HepG2 (cell line): ENCODE results near the gene IL17A. TPM values are rescaled to one million over a fixed set of nuclear protein-coding genes. Genes with fewer than 3 reads are reported as not detected.

ENCODE experiments used
- ATAC-seq: fragments of 200-7000 bp; cut with Tn5 transposase; 3 replicates; pipeline ENCODE4 v1.9.1; 2020; ENCODE audit warnings: mild to moderate bottlenecking, moderate library complexity
- BruUV-seq: library from RNA; stranded (reverse); fragments of 400-500 nt; replicated peaks from 2 replicates; lab custom pipeline; 2021; lab: Mats Ljungman, UMichigan
- CTCF ChIA-PET: fragments of 300-600 bp; formaldehyde crosslinking; extraction: SDS; loops from one replicate; lab custom pipeline; 2021; ENCODE audit warnings: low total read pairs, inconsistent platforms, low intra/inter-chr PET ratio; lab: Yijun Ruan, JAX
- POLR2A ChIA-PET: fragments of 350-600 bp; sonication (Branson Sonifier 250); formaldehyde crosslinking; loops from one replicate; lab custom pipeline; 2020; ENCODE audit warnings: antibody characterized with exemption, inconsistent platforms; lab: Yijun Ruan, JAX
- DNase-seq: peaks from one replicate; pipeline ENCODE4 v3.0.0-alpha.2; 2015; ENCODE audit warnings: low spot score
- FAIRE-seq: peaks from 3 replicates; lab custom pipeline; 2011; peaks lifted over from hg19 to GRCh38; lab: Jason Lieb, UNC
- H2AFZ ChIP-seq: one replicate; pipeline ENCODE4 v1.6.1; 2011; ENCODE audit warnings: low read length, inconsistent platforms
- H3K27ac ChIP-seq: fragments of 300-600 bp; 3 replicates; pipeline ENCODE4 v1.8.0; 2011; ENCODE audit warnings: mixed run types, mild to moderate bottlenecking, mixed read lengths, low read length, inconsistent platforms; ENCODE audit not compliant: insufficient read depth; ENCODE audit errors: extremely low read length
- H3K27me3 ChIP-seq, 2 experiments: fragments of 200-600 bp in 1 of 2; 2 replicates in 1 of 2; 3 replicates in 1 of 2; pipeline versions ENCODE4 v1.6.0 to v1.8.0; 2011; ENCODE audit warnings: low read length in 2 of 2, mild to moderate bottlenecking in 2 of 2, moderate library complexity in 2 of 2, inconsistent platforms in 1 of 2; ENCODE audit not compliant: insufficient read depth in 2 of 2, control insufficient read depth in 1 of 2
- H3K36me3 ChIP-seq, 2 experiments: fragments of 200-600 bp in 1 of 2; replicated peaks in 1 of 2; 2 replicates in 1 of 2; 3 replicates in 1 of 2; pipeline versions ENCODE4 v1.5.1 to v1.8.0; 2011; ENCODE audit warnings: low read length in 2 of 2, inconsistent platforms in 1 of 2; ENCODE audit not compliant: insufficient read depth in 2 of 2, control insufficient read depth in 1 of 2
- H3K4me1 ChIP-seq: 2 replicates; pipeline ENCODE4 v1.5.1; 2012; ENCODE audit warnings: low read length, inconsistent platforms; ENCODE audit not compliant: insufficient read depth
- H3K4me2 ChIP-seq: 2 replicates; pipeline ENCODE4 v1.6.0; 2011; ENCODE audit warnings: low read depth, low read length, inconsistent platforms
- H3K4me3 ChIP-seq, 3 experiments: fragments of 200-600 bp in 1 of 3; sonication (generic), shearing (Covaris generic) in 1 of 3; replicated peaks in 1 of 3; 2 replicates each; pipeline ENCODE4 v1.5.1; 2011 to 2016; ENCODE audit warnings: low read length in 3 of 3, inconsistent platforms in 2 of 3, low read depth in 2 of 3, mild to moderate bottlenecking in 2 of 3, control low read depth in 1 of 3, mixed read lengths in 1 of 3; ENCODE audit not compliant: insufficient read depth in 1 of 3
- H3K79me2 ChIP-seq: one replicate; pipeline ENCODE4 v1.6.1; 2011; ENCODE audit warnings: low read length, inconsistent platforms; ENCODE audit not compliant: insufficient read depth
- H3K9ac ChIP-seq: 2 replicates; pipeline ENCODE4 v1.6.0; 2011; ENCODE audit warnings: mild to moderate bottlenecking, low read depth, low read length, inconsistent platforms; ENCODE audit not compliant: insufficient read depth
- H3K9me3 ChIP-seq: 2 replicates; pipeline ENCODE4 v1.5.1; 2012; ENCODE audit warnings: mild to moderate bottlenecking, low read length
- H4K20me1 ChIP-seq: 2 replicates; pipeline ENCODE4 v1.6.0; 2011; ENCODE audit warnings: inconsistent platforms, mild to moderate bottlenecking, low read length, moderate library complexity; ENCODE audit not compliant: insufficient read depth
- ARNT2 ChIP-seq: sonication (generic); formaldehyde crosslinking; IDR thresholded peaks from 2 replicates; pipeline ENCODE4 v1.8.0; 2022; ENCODE audit warnings: mild to moderate bottlenecking, low read depth, missing genetic modification reagents, moderate library complexity
- CAMTA2 ChIP-seq: sonication (generic); formaldehyde crosslinking; IDR thresholded peaks from 2 replicates; pipeline ENCODE4 v1.4.0; 2020; ENCODE audit warnings: mild to moderate bottlenecking, missing genetic modification reagents, borderline replicate concordance
- CREM ChIP-seq, 2 experiments: sonication (generic) in 1 of 2; formaldehyde crosslinking in 1 of 2; IDR thresholded peaks; 2 replicates each; pipeline versions ENCODE4 v1.4.0 to v1.6.1; 2016 to 2020; ENCODE audit warnings: antibody characterized with exemption in 1 of 2, mild to moderate bottlenecking in 1 of 2, missing genetic modification reagents in 1 of 2
- HMG20A ChIP-seq: IDR thresholded peaks from 2 replicates; pipeline ENCODE4 v1.6.1; 2016; ENCODE audit warnings: borderline replicate concordance
- HNF4G ChIP-seq, 2 experiments: sonication (generic) in 1 of 2; formaldehyde crosslinking in 1 of 2; IDR thresholded peaks; 2 replicates each; pipeline versions ENCODE4 v1.4.0 to v1.6.1; 2011 to 2020; ENCODE audit warnings: borderline replicate concordance in 2 of 2, low read depth in 2 of 2, mild to moderate bottlenecking in 2 of 2, low read length in 1 of 2, missing genetic modification reagents in 1 of 2, moderate library complexity in 1 of 2
- HNRNPH1 ChIP-seq: fragments of 200-400 bp; formaldehyde crosslinking; optimal IDR thresholded peaks from 2 replicates; pipeline ENCODE3; 2017; ENCODE audit warnings: mild to moderate bottlenecking, low read depth, low read length
- KDM6A ChIP-seq: IDR thresholded peaks from 2 replicates; pipeline ENCODE4 v1.6.1; 2016; ENCODE audit warnings: low read depth
- NCOA5 ChIP-seq: sonication (generic); formaldehyde crosslinking; IDR thresholded peaks from 2 replicates; pipeline ENCODE4 v1.4.0; 2020; ENCODE audit warnings: missing genetic modification reagents
- PATZ1 ChIP-seq: sonication (generic); formaldehyde crosslinking; IDR thresholded peaks from 2 replicates; pipeline ENCODE4 v1.4.0; 2020; ENCODE audit warnings: missing genetic modification reagents
- RBFOX2 ChIP-seq: fragments of 200-400 bp; formaldehyde crosslinking; IDR thresholded peaks from 2 replicates; pipeline ENCODE4 v1.6.1; 2017; ENCODE audit warnings: low read depth, mild to moderate bottlenecking, low read length
- SP5 ChIP-seq: IDR thresholded peaks from 2 replicates; pipeline ENCODE4 v1.6.1; 2016; ENCODE audit warnings: low read depth, borderline replicate concordance
- ZMYM2 ChIP-seq: sonication (generic); formaldehyde crosslinking; IDR thresholded peaks from 2 replicates; pipeline ENCODE4 v1.8.0; 2022; ENCODE audit warnings: mild to moderate bottlenecking, missing genetic modification reagents
- ZNF44 ChIP-seq: sonication (generic); formaldehyde crosslinking; IDR thresholded peaks from 2 replicates; pipeline ENCODE4 v1.5.1; 2020; ENCODE audit warnings: mild to moderate bottlenecking, missing genetic modification reagents
- ZNF496 ChIP-seq: sonication (generic); formaldehyde crosslinking; IDR thresholded peaks from 2 replicates; pipeline ENCODE4 v1.8.1; 2023; ENCODE audit warnings: mild to moderate bottlenecking, moderate library complexity, missing genetic modification reagents; ENCODE audit not compliant: insufficient replicate concordance
- ZNF672 ChIP-seq: sonication (generic); formaldehyde crosslinking; IDR thresholded peaks from 2 replicates; pipeline ENCODE4 v1.8.1; 2022; ENCODE audit warnings: missing genetic modification reagents
- ZNF780A ChIP-seq: sonication (generic); formaldehyde crosslinking; IDR thresholded peaks from 2 replicates; pipeline ENCODE4 v1.8.0; 2022; ENCODE audit warnings: mild to moderate bottlenecking, missing genetic modification reagents, moderate library complexity
- ZSCAN29 ChIP-seq: sonication (generic); formaldehyde crosslinking; conservative IDR thresholded peaks from 2 replicates; pipeline ENCODE4 v1.4.0; 2020; ENCODE audit warnings: mild to moderate bottlenecking, missing genetic modification reagents
- ZSCAN30 ChIP-seq: sonication (generic); formaldehyde crosslinking; IDR thresholded peaks from 2 replicates; pipeline ENCODE4 v1.5.0; 2020; ENCODE audit warnings: mild to moderate bottlenecking, missing genetic modification reagents
- WGBS: methylation state at CpG from one replicate; pipeline ENCODE4 v1.1.6; 2017; ENCODE audit warnings: low lambda C conversion rate; 5-methylcytosine and 5-hydroxymethylcytosine counted together
- in situ Hi-C: cut with HindIII; loops from 2 replicates; pipeline ENCODE4 v1.10.0; 2017; ENCODE audit warnings: low pct_unique_long_range_greater_than_20kb; ENCODE audit not compliant: extremely low pct_ligation_motif_present
- intact Hi-C: fragments of 100-400 bp; cut with micrococcal nuclease; formaldehyde crosslinking; loops from one replicate; pipeline ENCODE4 v1.10.0; 2022; ENCODE audit not compliant: unreplicated experiment
- polyA plus RNA-seq, 8 experiments: library from polyadenylated mRNA; depleted of rRNA in 3 of 8; stranded (reverse) in 7 of 8; unstranded in 1 of 8; fragments of >200 nt; fragmentation: Illumina TruSeq in 4 of 8; extraction: Trizol in 4 of 8; gene quantifications; 2 replicates each; pipeline versions ENCODE4 v1.2.1 to v1.2.3, GENCODE V29; 2011 to 2016; ENCODE audit warnings: low read depth in 4 of 8, missing spikeins in 1 of 8, mixed read lengths in 1 of 8; ENCODE audit not compliant: insufficient read depth in 1 of 8
- total RNA-seq, 5 experiments: library from RNA; depleted of rRNA; stranded (reverse); fragments of >200 nt; fragmentation: Illumina TruSeq; extraction: Trizol; gene quantifications; 2 replicates each; pipeline ENCODE4 v1.2.3, GENCODE V29; 2016; ENCODE audit warnings: low read depth in 1 of 5
- TF ChIP-seq, protein P1 (sequence below): sonication (generic); formaldehyde crosslinking; IDR thresholded peaks from 2 replicates; pipeline ENCODE4 v1.5.1; 2020; ENCODE audit warnings: missing genetic modification reagents, mild to moderate bottlenecking, borderline replicate concordance
- TF ChIP-seq, protein P2 (sequence below): sonication (generic); formaldehyde crosslinking; IDR thresholded peaks from 2 replicates; pipeline ENCODE4 v1.9.0; 2021; ENCODE audit warnings: missing genetic modification reagents, mild to moderate bottlenecking, borderline replicate concordance

IL17A gene
- total and polyA plus RNA-seq, 2 of the 13 experiments (the other 11 are each of a cell fraction or from before 2014, with no cell fraction given) = not detected

- Histone ChIP-seq H3K4me3 (no peak overlapping the region), H3K27me3 (no peaks in the 10 kb centered on the region; a peak in 1 of 5 replicates), H3K79me2 (no peaks in the 10 kb centered on the region), H2AFZ (no peak overlapping the region), H3K9me3 (no peaks in the 10 kb centered on the region), H3K4me2 (no peak overlapping the region), H3K27ac (no peak overlapping the region), H4K20me1 (no peaks in the 10 kb centered on the region), H3K9ac (no peak overlapping the region), H3K4me1 (no peaks in the 10 kb centered on the region), H3K36me3 (no peaks in the 10 kb centered on the region)
- BruUV-seq = no TSS peak
- no peak for TF ChIP-seq ZNF780A (CRISPR knock-in tag)
- TF ChIP-seq, protein P1, sequence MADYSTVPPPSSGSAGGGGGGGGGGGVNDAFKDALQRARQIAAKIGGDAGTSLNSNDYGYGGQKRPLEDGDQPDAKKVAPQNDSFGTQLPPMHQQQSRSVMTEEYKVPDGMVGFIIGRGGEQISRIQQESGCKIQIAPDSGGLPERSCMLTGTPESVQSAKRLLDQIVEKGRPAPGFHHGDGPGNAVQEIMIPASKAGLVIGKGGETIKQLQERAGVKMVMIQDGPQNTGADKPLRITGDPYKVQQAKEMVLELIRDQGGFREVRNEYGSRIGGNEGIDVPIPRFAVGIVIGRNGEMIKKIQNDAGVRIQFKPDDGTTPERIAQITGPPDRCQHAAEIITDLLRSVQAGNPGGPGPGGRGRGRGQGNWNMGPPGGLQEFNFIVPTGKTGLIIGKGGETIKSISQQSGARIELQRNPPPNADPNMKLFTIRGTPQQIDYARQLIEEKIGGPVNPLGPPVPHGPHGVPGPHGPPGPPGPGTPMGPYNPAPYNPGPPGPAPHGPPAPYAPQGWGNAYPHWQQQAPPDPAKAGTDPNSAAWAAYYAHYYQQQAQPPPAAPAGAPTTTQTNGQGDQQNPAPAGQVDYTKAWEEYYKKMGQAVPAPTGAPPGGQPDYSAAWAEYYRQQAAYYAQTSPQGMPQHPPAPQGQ (CRISPR knock-in tag) = no peak
- TF ChIP-seq HMG20A (CRISPR knock-in tag) = no peak
- TF ChIP-seq, protein P2, sequence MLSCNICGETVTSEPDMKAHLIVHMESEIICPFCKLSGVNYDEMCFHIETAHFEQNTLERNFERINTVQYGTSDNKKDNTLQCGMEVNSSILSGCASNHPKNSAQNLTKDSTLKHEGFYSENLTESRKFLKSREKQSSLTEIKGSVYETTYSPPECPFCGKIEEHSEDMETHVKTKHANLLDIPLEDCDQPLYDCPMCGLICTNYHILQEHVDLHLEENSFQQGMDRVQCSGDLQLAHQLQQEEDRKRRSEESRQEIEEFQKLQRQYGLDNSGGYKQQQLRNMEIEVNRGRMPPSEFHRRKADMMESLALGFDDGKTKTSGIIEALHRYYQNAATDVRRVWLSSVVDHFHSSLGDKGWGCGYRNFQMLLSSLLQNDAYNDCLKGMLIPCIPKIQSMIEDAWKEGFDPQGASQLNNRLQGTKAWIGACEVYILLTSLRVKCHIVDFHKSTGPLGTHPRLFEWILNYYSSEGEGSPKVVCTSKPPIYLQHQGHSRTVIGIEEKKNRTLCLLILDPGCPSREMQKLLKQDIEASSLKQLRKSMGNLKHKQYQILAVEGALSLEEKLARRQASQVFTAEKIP (CRISPR knock-in tag) = no peak
- no peak for TF ChIP-seq ZSCAN29 (CRISPR knock-in tag)
- no peak for TF ChIP-seq CAMTA2 (CRISPR knock-in tag)
- no peak for TF ChIP-seq HNRNPH1
- TF ChIP-seq ZNF44 = no peak
- TF ChIP-seq RBFOX2 = no peak
- no peak for TF ChIP-seq NCOA5 (CRISPR knock-in tag)
- TF ChIP-seq ZNF672 (CRISPR knock-in tag) = no peak
- TF ChIP-seq ZSCAN30 = no peak
- no peak for TF ChIP-seq ARNT2 (CRISPR knock-in tag)
- TF ChIP-seq ZMYM2 = no peak
- TF ChIP-seq SP5 (CRISPR knock-in tag) = no peak
- TF ChIP-seq HNF4G (IDR thresholded peaks at IDR 0.05; ENCODE audit: borderline replicate concordance, low read depth, low read length) = no peak
- TF ChIP-seq HNF4G (CRISPR knock-in tag; IDR thresholded peaks at IDR 0.05; ENCODE audit: borderline replicate concordance, low read depth) = no peak
- TF ChIP-seq CREM (IDR thresholded peaks at IDR 0.05) = no peak
- TF ChIP-seq CREM (CRISPR knock-in tag; IDR thresholded peaks at IDR 0.05) = no peak
- TF ChIP-seq PATZ1 (CRISPR knock-in tag) = no peak
- TF ChIP-seq ZNF496 (CRISPR knock-in tag) = no peak
- TF ChIP-seq KDM6A (CRISPR knock-in tag) = no peak
- ATAC-seq = no peak
- in situ Hi-C loops = no loop called here
- intact Hi-C loops = no loop called here
- POLR2A ChIA-PET = no interaction called here
- WGBS = 3% methylated on average over 3 of the region's 3 CpGs
- no peak for FAIRE-seq
- CTCF ChIA-PET = no interaction called here
- no peak for DNase-seq
Observed at GRCh38 chr6:52183131-52183713, 3.0 kb upstream of the IL17A start.
